Body of pancreas (tissue), 4 donors: Measurements from ENCODE around the gene DBP. TPM values are rescaled to one million over a fixed set of nuclear protein-coding genes. Genes with fewer than 3 reads are reported as not detected.

ENCODE experiments used
- ATAC-seq: fragments of 150-250 bp; one replicate; pipeline ENCODE4 v1.9.1; 2016
- DNase-seq, 4 donors: peaks; one replicate each; pipeline ENCODE4 v3.0.0-alpha.2; 2019
- H3K27ac ChIP-seq, 4 donors: fragments of 200-600 bp; sonication (generic); 1 replicate in 3 of 4; 2 replicates in 1 of 4; pipeline versions ENCODE4 v1.5.1 to v1.6.1; 2016 to 2019; ENCODE audit warnings: mild to moderate bottlenecking in 1 of 4, mixed read lengths in 1 of 4, moderate library complexity in 1 of 4
- H3K27me3 ChIP-seq, 2 donors: fragments of 200-600 bp; sonication (generic); one replicate each; pipeline ENCODE4 v1.6.0; 2016; ENCODE audit warnings: mild to moderate bottlenecking in 1 of 2
- H3K36me3 ChIP-seq, 2 donors: fragments of 200-600 bp; sonication (generic); replicated peaks in 1 of 2; 2 replicates each; pipeline ENCODE4 v1.5.1; 2016; ENCODE audit warnings: low read depth in 2 of 2; ENCODE audit not compliant: insufficient read depth in 1 of 2
- H3K4me1 ChIP-seq: fragments of 200-600 bp; sonication (generic); one replicate; pipeline ENCODE4 v1.6.0; 2016
- H3K4me3 ChIP-seq, 2 donors: fragments of 200-600 bp; sonication (generic); 1 replicate in 1 of 2; 2 replicates in 1 of 2; pipeline ENCODE4 v1.5.1; 2016 to 2019
- H3K9me3 ChIP-seq, 3 donors: fragments of 200-600 bp; sonication (generic); 1 replicate in 2 of 3; 2 replicates in 1 of 3; pipeline ENCODE4 v1.5.1; 2016
- POLR2A ChIP-seq, 3 donors: fragments of 450-650 bp; IDR thresholded peaks; one replicate each; pipeline ENCODE4 v1.6.1; 2016; ENCODE audit warnings: antibody characterized with exemption in 3 of 3, mild to moderate bottlenecking in 2 of 3
- WGBS, 2 donors: methylation state at CpG; one replicate each; pipeline ENCODE4 v1.1.5; 2017; 5-methylcytosine and 5-hydroxymethylcytosine counted together
- intact Hi-C: fragments of 100-400 bp; cut with DNase I; formaldehyde crosslinking; loops from one replicate; pipeline ENCODE4 v1.15.1; 2023
- total RNA-seq, 2 donors: library from RNA; depleted of rRNA; stranded (reverse); fragments of >200 nt; gene quantifications; one replicate each; pipeline ENCODE4 v1.1.0, GENCODE V29; 2016
- TF ChIP-seq, protein P1 (sequence below), 7 experiments: fragments of 450-650 bp in 4 of 7; fragments of 200-600 bp in 3 of 7; sonication (generic) in 3 of 7; IDR thresholded peaks; one replicate each; pipeline ENCODE4 v1.5.1; 2016 to 2019; ENCODE audit warnings: antibody characterized with exemption in 7 of 7

The DBP gene
- total RNA-seq, 2 donors from 2014 or later: 2.0 to 4.9 TPM

GRCh38 chr19:48587387-48587786, 49.8 kb downstream of the DBP start:
- no peak for DNase-seq
- Histone ChIP-seq H3K27ac (no peak overlapping the region), H3K27me3 (no peaks in the 10 kb centered on the region), H3K36me3 (no peaks in the 10 kb centered on the region), H3K4me1 (peaks cover 14% of the 10 kb centered on the region), H3K9me3 (no peaks in the 10 kb centered on the region), H3K4me3 (no peak overlapping the region)
- intact Hi-C loops: no loop called here
- ATAC-seq: no peak
- 54 to 86% methylated on average over 2 to 3 of the region's 3 CpGs for WGBS, 2 donors
- TF ChIP-seq, protein P1, sequence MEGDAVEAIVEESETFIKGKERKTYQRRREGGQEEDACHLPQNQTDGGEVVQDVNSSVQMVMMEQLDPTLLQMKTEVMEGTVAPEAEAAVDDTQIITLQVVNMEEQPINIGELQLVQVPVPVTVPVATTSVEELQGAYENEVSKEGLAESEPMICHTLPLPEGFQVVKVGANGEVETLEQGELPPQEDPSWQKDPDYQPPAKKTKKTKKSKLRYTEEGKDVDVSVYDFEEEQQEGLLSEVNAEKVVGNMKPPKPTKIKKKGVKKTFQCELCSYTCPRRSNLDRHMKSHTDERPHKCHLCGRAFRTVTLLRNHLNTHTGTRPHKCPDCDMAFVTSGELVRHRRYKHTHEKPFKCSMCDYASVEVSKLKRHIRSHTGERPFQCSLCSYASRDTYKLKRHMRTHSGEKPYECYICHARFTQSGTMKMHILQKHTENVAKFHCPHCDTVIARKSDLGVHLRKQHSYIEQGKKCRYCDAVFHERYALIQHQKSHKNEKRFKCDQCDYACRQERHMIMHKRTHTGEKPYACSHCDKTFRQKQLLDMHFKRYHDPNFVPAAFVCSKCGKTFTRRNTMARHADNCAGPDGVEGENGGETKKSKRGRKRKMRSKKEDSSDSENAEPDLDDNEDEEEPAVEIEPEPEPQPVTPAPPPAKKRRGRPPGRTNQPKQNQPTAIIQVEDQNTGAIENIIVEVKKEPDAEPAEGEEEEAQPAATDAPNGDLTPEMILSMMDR (IDR thresholded peaks at IDR 0.05): no peak
- TF ChIP-seq POLR2A (IDR thresholded peaks at IDR 0.05): no peak

GRCh38 chr19:48582168-48582567, 55.0 kb downstream of the DBP start:
- H3K36me3 ChIP-seq: no peaks in the 10 kb centered on the region
- H3K27ac ChIP-seq: no peak overlapping the region
- H3K4me3 ChIP-seq: no peak overlapping the region
- ATAC-seq (no peak), DNase-seq (no peak)
- intact Hi-C loops: loop anchor here (5.0 kb wide), 1 partner anchor 90 kb away; no protein-coding TSS in a partner anchor
- 55 to 57% methylated on average over 2 of the region's 2 CpGs for WGBS, 2 donors
- no peaks in the 10 kb centered on the region for H3K27me3 ChIP-seq
- H3K4me1 ChIP-seq: peaks cover 6% of the 10 kb centered on the region
- H3K9me3 ChIP-seq: no peaks in the 10 kb centered on the region
- TF ChIP-seq POLR2A (IDR thresholded peaks at IDR 0.05): no peak
- TF ChIP-seq, protein P1 (IDR thresholded peaks at IDR 0.05): no peak

Other genes starting within 250 kb of the DBP start
- 10 to 100 TPM; 47.5 to 51.4 TPM for gene KDELR1, start 245.8 kb downstream of the DBP start, total RNA-seq
- 1 to 10 TPM in 1 of 2 donors, under 1 TPM in 1; 0.26 to 2.0 TPM for gene GRIN2D, start 243.7 kb downstream of the DBP start, total RNA-seq
- 10 to 100 TPM; 11.9 TPM for gene GRWD1, start 191.4 kb downstream of the DBP start, total RNA-seq
- gene KCNJ14, start 181.8 kb downstream of the DBP start, total RNA-seq: 1 to 10 TPM in 1 of 2 donors, under 1 TPM in 1; 0.66 to 1.6 TPM
- 10 to 100 TPM; 76.1 to 94.2 TPM for gene CYTH2, start 168.0 kb downstream of the DBP start, total RNA-seq
- gene LMTK3, start 125.5 kb downstream of the DBP start, total RNA-seq: 1 to 10 TPM; 4.2 to 9.6 TPM
- 1 to 10 TPM in 1 of 2 donors, not detected in 1; 1.0 TPM for gene SULT2B1, start 85.2 kb downstream of the DBP start, total RNA-seq
- not detected for gene SPACA4, start 30.6 kb downstream of the DBP start, total RNA-seq
- gene FAM83E, start 22.3 kb downstream of the DBP start, total RNA-seq: 1 to 10 TPM in 1 of 2 donors, under 1 TPM in 1; 0.33 to 4.2 TPM
- 1,000 to 10,000 TPM; 2,402 to 3,112 TPM for gene RPL18, start 18.2 kb downstream of the DBP start, total RNA-seq
- gene SPHK2, start 17.9 kb downstream of the DBP start, total RNA-seq: 10 to 100 TPM in 1 of 2 donors, 1 to 10 TPM in 1; 8.3 to 37.6 TPM
- 1 to 10 TPM in 1 of 2 donors, not detected in 1; 2.9 TPM for gene CA11, start 8.8 kb upstream of the DBP start, total RNA-seq
- not detected for gene NTN5, start 35.6 kb upstream of the DBP start, total RNA-seq
- gene FUT2, start 58.6 kb upstream of the DBP start, total RNA-seq: 1 to 10 TPM; 2.0 to 3.4 TPM
- 1 to 10 TPM in 1 of 2 donors, under 1 TPM in 1; 0.26 to 7.3 TPM for gene MAMSTR, start 82.3 kb upstream of the DBP start, total RNA-seq
- 10 to 100 TPM; 14.5 to 60.0 TPM for gene RASIP1, start 103.2 kb upstream of the DBP start, total RNA-seq
- 10 to 100 TPM in 1 of 2 donors, 1 to 10 TPM in 1; 1.6 to 14.5 TPM for gene IZUMO1, start 109.5 kb upstream of the DBP start, total RNA-seq
- gene FUT1, start 115.3 kb upstream of the DBP start, total RNA-seq: 10 to 100 TPM; 14.8 to 79.1 TPM
- gene FGF21, start 118.1 kb upstream of the DBP start, total RNA-seq: not detected
- gene BCAT2, start 173.7 kb upstream of the DBP start, total RNA-seq: 10 to 100 TPM; 34.5 to 56.0 TPM
- 1 to 10 TPM; 2.1 to 3.3 TPM for gene HSD17B14, start 199.1 kb upstream of the DBP start, total RNA-seq
- 10 to 100 TPM in 1 of 2 donors, 1 to 10 TPM in 1; 6.5 to 21.1 TPM for gene PLEKHA4, start 231.2 kb upstream of the DBP start, total RNA-seq
- 10 to 100 TPM; 17.9 to 49.4 TPM for gene PPP1R15A, start 235.0 kb upstream of the DBP start, total RNA-seq